Measurements from ENCODE around the gene CCNY. TPM values are rescaled to one million over a fixed set of nuclear protein-coding genes. Genes with fewer than 3 reads are reported as not detected.

CCNY gene
- total RNA-seq, 1 experiment from 2014 or later: 53.3 TPM

DNA sequence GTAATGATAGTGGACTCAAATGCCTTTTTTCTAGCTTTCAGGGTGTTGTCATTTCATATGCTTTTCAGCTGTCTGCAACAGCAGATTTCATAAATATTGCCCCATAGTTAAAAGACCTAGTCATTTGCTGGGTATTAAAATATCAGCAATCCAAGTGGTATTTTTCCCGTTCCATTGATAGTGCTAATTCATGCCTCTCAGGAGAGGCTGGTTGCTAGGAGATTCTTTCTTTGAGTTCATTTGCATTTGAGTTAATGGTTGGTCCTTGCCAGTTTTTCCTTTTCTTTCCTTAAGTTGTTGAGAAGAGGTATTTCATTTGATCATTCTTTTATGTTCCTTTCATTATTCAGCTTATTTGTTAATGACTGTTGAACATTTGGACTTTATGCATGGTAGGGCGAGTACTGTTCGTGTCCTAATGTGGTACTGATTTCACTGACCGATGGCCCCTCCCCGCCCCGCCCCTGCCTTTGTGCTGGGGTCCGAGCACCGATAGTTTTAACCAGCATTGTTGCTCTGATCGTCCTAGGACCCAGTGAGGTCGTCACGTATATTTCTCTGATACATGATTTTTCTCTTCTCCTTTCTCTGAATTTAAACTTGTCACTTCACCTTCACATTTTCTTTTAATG, 128.6 kb downstream of the CCNY start:
- CTCF ChIA-PET: no interaction called here
- Mint-ChIP-seq H3K36me3 (no peaks in the 10 kb centered on the region), H3K4me3 (no peak overlapping the region), H3K4me1 (peaks cover 40% of the 10 kb centered on the region), H3K27ac (no peak overlapping the region), H3K27me3 (ENCODE audit: low read depth) (no peaks in the 10 kb centered on the region), H3K9me3 (no peaks in the 10 kb centered on the region)
- no peak for TF ChIP-seq SOX15 (CRISPR knock-in tag; IDR thresholded peaks at IDR 0.05)
- TF ChIP-seq, protein P1, sequence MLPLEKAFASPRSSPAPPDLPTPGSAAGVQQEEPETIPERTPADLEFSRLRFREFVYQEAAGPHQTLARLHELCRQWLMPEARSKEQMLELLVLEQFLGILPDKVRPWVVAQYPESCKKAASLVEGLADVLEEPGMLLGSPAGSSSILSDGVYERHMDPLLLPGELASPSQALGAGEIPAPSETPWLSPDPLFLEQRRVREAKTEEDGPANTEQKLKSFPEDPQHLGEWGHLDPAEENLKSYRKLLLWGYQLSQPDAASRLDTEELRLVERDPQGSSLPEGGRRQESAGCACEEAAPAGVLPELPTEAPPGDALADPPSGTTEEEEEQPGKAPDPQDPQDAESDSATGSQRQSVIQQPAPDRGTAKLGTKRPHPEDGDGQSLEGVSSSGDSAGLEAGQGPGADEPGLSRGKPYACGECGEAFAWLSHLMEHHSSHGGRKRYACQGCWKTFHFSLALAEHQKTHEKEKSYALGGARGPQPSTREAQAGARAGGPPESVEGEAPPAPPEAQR (CRISPR knock-in tag; IDR thresholded peaks at IDR 0.05): no peak
- TF ChIP-seq, protein P2, sequence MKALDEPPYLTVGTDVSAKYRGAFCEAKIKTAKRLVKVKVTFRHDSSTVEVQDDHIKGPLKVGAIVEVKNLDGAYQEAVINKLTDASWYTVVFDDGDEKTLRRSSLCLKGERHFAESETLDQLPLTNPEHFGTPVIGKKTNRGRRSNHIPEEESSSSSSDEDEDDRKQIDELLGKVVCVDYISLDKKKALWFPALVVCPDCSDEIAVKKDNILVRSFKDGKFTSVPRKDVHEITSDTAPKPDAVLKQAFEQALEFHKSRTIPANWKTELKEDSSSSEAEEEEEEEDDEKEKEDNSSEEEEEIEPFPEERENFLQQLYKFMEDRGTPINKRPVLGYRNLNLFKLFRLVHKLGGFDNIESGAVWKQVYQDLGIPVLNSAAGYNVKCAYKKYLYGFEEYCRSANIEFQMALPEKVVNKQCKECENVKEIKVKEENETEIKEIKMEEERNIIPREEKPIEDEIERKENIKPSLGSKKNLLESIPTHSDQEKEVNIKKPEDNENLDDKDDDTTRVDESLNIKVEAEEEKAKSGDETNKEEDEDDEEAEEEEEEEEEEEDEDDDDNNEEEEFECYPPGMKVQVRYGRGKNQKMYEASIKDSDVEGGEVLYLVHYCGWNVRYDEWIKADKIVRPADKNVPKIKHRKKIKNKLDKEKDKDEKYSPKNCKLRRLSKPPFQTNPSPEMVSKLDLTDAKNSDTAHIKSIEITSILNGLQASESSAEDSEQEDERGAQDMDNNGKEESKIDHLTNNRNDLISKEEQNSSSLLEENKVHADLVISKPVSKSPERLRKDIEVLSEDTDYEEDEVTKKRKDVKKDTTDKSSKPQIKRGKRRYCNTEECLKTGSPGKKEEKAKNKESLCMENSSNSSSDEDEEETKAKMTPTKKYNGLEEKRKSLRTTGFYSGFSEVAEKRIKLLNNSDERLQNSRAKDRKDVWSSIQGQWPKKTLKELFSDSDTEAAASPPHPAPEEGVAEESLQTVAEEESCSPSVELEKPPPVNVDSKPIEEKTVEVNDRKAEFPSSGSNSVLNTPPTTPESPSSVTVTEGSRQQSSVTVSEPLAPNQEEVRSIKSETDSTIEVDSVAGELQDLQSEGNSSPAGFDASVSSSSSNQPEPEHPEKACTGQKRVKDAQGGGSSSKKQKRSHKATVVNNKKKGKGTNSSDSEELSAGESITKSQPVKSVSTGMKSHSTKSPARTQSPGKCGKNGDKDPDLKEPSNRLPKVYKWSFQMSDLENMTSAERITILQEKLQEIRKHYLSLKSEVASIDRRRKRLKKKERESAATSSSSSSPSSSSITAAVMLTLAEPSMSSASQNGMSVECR (CRISPR knock-in tag; IDR thresholded peaks at IDR 0.05; ENCODE audit: borderline replicate concordance): no peak
- TF ChIP-seq TEAD4 (CRISPR knock-in tag; IDR thresholded peaks at IDR 0.05): no peak
- TF ChIP-seq ZNF317 (CRISPR knock-in tag; IDR thresholded peaks at IDR 0.05; ENCODE audit: borderline replicate concordance, low read depth): no peak
- TF ChIP-seq, protein P3, sequence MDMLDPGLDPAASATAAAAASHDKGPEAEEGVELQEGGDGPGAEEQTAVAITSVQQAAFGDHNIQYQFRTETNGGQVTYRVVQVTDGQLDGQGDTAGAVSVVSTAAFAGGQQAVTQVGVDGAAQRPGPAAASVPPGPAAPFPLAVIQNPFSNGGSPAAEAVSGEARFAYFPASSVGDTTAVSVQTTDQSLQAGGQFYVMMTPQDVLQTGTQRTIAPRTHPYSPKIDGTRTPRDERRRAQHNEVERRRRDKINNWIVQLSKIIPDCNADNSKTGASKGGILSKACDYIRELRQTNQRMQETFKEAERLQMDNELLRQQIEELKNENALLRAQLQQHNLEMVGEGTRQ (CRISPR knock-in tag; IDR thresholded peaks at IDR 0.05): no peak
- TF ChIP-seq GABPB1 (CRISPR knock-in tag; IDR thresholded peaks at IDR 0.05): no peak
- TF ChIP-seq MXD4 (CRISPR knock-in tag; IDR thresholded peaks at IDR 0.05; ENCODE audit: borderline replicate concordance): no peak
- no peak for TF ChIP-seq ZNF232 (CRISPR knock-in tag; IDR thresholded peaks at IDR 0.05)
- TF ChIP-seq NR2C2 (CRISPR knock-in tag; IDR thresholded peaks at IDR 0.05): no peak
- TF ChIP-seq, protein P4, sequence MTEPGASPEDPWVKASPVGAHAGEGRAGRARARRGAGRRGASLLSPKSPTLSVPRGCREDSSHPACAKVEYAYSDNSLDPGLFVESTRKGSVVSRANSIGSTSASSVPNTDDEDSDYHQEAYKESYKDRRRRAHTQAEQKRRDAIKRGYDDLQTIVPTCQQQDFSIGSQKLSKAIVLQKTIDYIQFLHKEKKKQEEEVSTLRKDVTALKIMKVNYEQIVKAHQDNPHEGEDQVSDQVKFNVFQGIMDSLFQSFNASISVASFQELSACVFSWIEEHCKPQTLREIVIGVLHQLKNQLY (CRISPR knock-in tag; IDR thresholded peaks at IDR 0.05): no peak
- TF ChIP-seq, protein P5, sequence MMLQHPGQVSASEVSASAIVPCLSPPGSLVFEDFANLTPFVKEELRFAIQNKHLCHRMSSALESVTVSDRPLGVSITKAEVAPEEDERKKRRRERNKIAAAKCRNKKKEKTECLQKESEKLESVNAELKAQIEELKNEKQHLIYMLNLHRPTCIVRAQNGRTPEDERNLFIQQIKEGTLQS (CRISPR knock-in tag; conservative IDR thresholded peaks at IDR 0.05): no peak
- TF ChIP-seq TEAD1 (CRISPR knock-in tag; IDR thresholded peaks at IDR 0.05): no peak
- TF ChIP-seq FOXP1 (CRISPR knock-in tag; IDR thresholded peaks at IDR 0.05; ENCODE audit: borderline replicate concordance): no peak
- TF ChIP-seq ZNF121 (CRISPR knock-in tag; IDR thresholded peaks at IDR 0.05): no peak
- TF ChIP-seq, protein P6, sequence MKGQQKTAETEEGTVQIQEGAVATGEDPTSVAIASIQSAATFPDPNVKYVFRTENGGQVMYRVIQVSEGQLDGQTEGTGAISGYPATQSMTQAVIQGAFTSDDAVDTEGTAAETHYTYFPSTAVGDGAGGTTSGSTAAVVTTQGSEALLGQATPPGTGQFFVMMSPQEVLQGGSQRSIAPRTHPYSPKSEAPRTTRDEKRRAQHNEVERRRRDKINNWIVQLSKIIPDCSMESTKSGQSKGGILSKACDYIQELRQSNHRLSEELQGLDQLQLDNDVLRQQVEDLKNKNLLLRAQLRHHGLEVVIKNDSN (CRISPR knock-in tag; IDR thresholded peaks at IDR 0.05): no peak
- TF ChIP-seq TP53 (CRISPR knock-in tag; IDR thresholded peaks at IDR 0.05): no peak
- TF ChIP-seq, protein P7, sequence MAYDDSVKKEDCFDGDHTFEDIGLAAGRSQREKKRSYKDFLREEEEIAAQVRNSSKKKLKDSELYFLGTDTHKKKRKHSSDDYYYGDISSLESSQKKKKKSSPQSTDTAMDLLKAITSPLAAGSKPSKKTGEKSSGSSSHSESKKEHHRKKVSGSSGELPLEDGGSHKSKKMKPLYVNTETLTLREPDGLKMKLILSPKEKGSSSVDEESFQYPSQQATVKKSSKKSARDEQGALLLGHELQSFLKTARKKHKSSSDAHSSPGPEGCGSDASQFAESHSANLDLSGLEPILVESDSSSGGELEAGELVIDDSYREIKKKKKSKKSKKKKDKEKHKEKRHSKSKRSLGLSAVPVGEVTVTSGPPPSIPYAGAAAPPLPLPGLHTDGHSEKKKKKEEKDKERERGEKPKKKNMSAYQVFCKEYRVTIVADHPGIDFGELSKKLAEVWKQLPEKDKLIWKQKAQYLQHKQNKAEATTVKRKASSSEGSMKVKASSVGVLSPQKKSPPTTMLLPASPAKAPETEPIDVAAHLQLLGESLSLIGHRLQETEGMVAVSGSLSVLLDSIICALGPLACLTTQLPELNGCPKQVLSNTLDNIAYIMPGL (CRISPR knock-in tag; IDR thresholded peaks at IDR 0.05): no peak
- TF ChIP-seq SP1 (CRISPR knock-in tag; conservative IDR thresholded peaks at IDR 0.05): no peak
- ATAC-seq: peak; percentile 52
- no peak for DNase-seq (ENCODE audit: low spot score)
- POLR2A ChIA-PET: no interaction called here

Data from WTC11 (cell line).